Natural killer cell (primary cell): Measurements from ENCODE around the gene KIZ. TPM values are rescaled to one million over a fixed set of nuclear protein-coding genes. Genes with fewer than 3 reads are reported as not detected.

Experiments
- ATAC-seq, 3 donors: fragments of 150-1000 bp in 2 of 3; fragments of 200-7000 bp in 1 of 3; cut with Tn5 transposase; 1 replicate in 1 of 3; 2 replicates in 2 of 3; pipeline ENCODE4 v1.10.0; 2021; ENCODE audit warnings: mild to moderate bottlenecking in 2 of 3, moderate library complexity in 2 of 3
- DNase-seq, 2 donors: peaks; one replicate each; pipeline versions ENCODE4 v3.0.0 to v3.0.0-alpha.2; 2013 to 2021; ENCODE audit warnings: mixed read lengths in 1 of 2
- H3K27ac ChIP-seq: one replicate; pipeline ENCODE4 v1.5.1; 2013; ENCODE audit warnings: mild to moderate bottlenecking, low read length
- H3K27me3 ChIP-seq: one replicate; pipeline ENCODE4 v1.6.1; 2013; ENCODE audit warnings: low read length; ENCODE audit not compliant: control insufficient read depth, insufficient read depth
- H3K36me3 ChIP-seq: one replicate; pipeline ENCODE4 v1.6.1; 2013; ENCODE audit warnings: low read length; ENCODE audit not compliant: control insufficient read depth, insufficient read depth
- H3K4me1 ChIP-seq: one replicate; pipeline ENCODE4 v1.6.1; 2013; ENCODE audit warnings: low read length; ENCODE audit not compliant: control insufficient read depth, insufficient read depth
- H3K4me3 ChIP-seq: one replicate; pipeline ENCODE4 v1.5.1; 2013; ENCODE audit warnings: low read length
- H3K9me3 ChIP-seq: one replicate; pipeline ENCODE4 v1.6.1; 2013; ENCODE audit warnings: low read length; ENCODE audit not compliant: control insufficient read depth, insufficient read depth
- H3K27ac Mint-ChIP-seq, 2 donors: one replicate each; pipeline ENCODE4 v1.8.0; 2022; ENCODE audit warnings: mild to moderate bottlenecking in 2 of 2, mixed read lengths in 2 of 2, moderate library complexity in 1 of 2
- H3K27me3 Mint-ChIP-seq, 2 donors: one replicate each; pipeline ENCODE4 v1.8.0; 2022; ENCODE audit warnings: low read depth in 2 of 2, mixed read lengths in 2 of 2
- H3K36me3 Mint-ChIP-seq: one replicate; pipeline ENCODE4 v1.8.0; 2022; ENCODE audit warnings: mixed read lengths
- H3K4me1 Mint-ChIP-seq, 2 donors: one replicate each; pipeline ENCODE4 v1.8.0; 2022; ENCODE audit warnings: mixed read lengths in 2 of 2
- H3K4me3 Mint-ChIP-seq: one replicate; pipeline ENCODE4 v1.8.0; 2022; ENCODE audit warnings: mild to moderate bottlenecking, moderate library complexity, mixed read lengths
- H3K9me3 Mint-ChIP-seq, 2 donors: one replicate each; pipeline ENCODE4 v1.8.0; 2022; ENCODE audit warnings: mixed read lengths in 2 of 2
- CTCF ChIP-seq: fragments of 200-600 bp; IDR thresholded peaks from one replicate; pipeline ENCODE4 v1.8.0; 2022; ENCODE audit warnings: antibody characterized with exemption
- WGBS: methylation state at CpG from one replicate; pipeline ENCODE4 v1.1.7; 2013; ENCODE audit warnings: missing lambda C conversion rate; ENCODE audit not compliant: insufficient coverage; 5-methylcytosine and 5-hydroxymethylcytosine counted together
- intact Hi-C: fragments of 100-400 bp; cut with micrococcal nuclease; formaldehyde crosslinking; loops from one replicate; pipeline ENCODE4 v1.14.2; 2022
- total RNA-seq, 4 donors: library from RNA; stranded (reverse); fragments of 120-200 nt in 1 of 4; gene quantifications; one replicate each; pipeline versions ENCODE4 v1.2.3 to v1.2.4, GENCODE V29; 2013 to 2022

Gene KIZ
- total RNA-seq, 3 donors from 2014 or later (not counting 1 experiment from before 2014, with no cell fraction given), result 32.9 to 38.2 (median 35.3) TPM

- peaks cover 19 to 22% of the 10 kb centered on the region in 2 donors for H3K4me1 Mint-ChIP-seq
- no peaks in the 10 kb centered on the region for H3K36me3 ChIP-seq
- WGBS, result 5% methylated on average over 50 of the region's 50 CpGs
- no peak overlapping the region for H3K4me3 ChIP-seq
- TF ChIP-seq CTCF, result no peak
- no peak overlapping the region for H3K27ac ChIP-seq
- H3K27me3 Mint-ChIP-seq, result peaks cover 54 to 62% of the 10 kb centered on the region in 2 donors
- DNase-seq (peak in 1 of 2 donors; percentile 44), ATAC-seq (no peak)
- intact Hi-C loops, result loop anchor here (10.0 kb wide), 1 partner anchor 199 kb away; the partner anchor contains the start of gene XRN2
- H3K4me1 ChIP-seq, result peaks cover 47% of the 10 kb centered on the region
- H3K9me3 ChIP-seq, result peaks cover 7% of the 10 kb centered on the region
- H3K36me3 Mint-ChIP-seq, result no peaks in the 10 kb centered on the region
- peaks cover 86% of the 10 kb centered on the region for H3K27me3 ChIP-seq
- no peaks in the 10 kb centered on the region for H3K9me3 Mint-ChIP-seq
- no peak overlapping the region for H3K4me3 Mint-ChIP-seq
- no peak overlapping the region for H3K27ac Mint-ChIP-seq
Observed at GRCh38 chr20:21105429-21106170, 20.3 kb upstream of the KIZ start.

GRCh38 chr20:21106171-21107017 is 19.5 kb upstream of the KIZ start, which contains the start of gene LINC00237:
LINC00237 (minus strand) TSS chr20:21106358.
- Mint-ChIP-seq H3K27ac (no peak within 1 kb of the TSS), H3K27me3 (peaks cover 55 to 65% of the 10 kb centered on the region in 2 donors), H3K36me3 (no peaks in the 10 kb centered on the region), H3K9me3 (no peaks in the 10 kb centered on the region), H3K4me3 (no peak within 1 kb of the TSS), H3K4me1 (peaks cover 14% of the 10 kb centered on the region in 2 donors)
- peaks cover 7% of the 10 kb centered on the region for H3K9me3 ChIP-seq
- H3K4me1 ChIP-seq, result peaks cover 39% of the 10 kb centered on the region
- 12% methylated on average over 40 of the region's 43 CpGs for WGBS
- H3K27me3 ChIP-seq, result peaks cover 78% of the 10 kb centered on the region
- no peak for ATAC-seq
- no peak for TF ChIP-seq CTCF
- no peak for DNase-seq
- H3K27ac ChIP-seq, result no peak within 1 kb of the TSS
- no peak within 1 kb of the TSS for H3K4me3 ChIP-seq
- intact Hi-C loops, result loop anchor here (10.0 kb wide), 1 partner anchor 198 kb away; the partner anchor contains the start of gene XRN2
- H3K36me3 ChIP-seq, result no peaks in the 10 kb centered on the region

- 79% methylated on average over 2 of the region's 2 CpGs for WGBS
- intact Hi-C loops, result loop anchor here (10.0 kb wide), 1 partner anchor 196 kb away; the partner anchor contains the start of gene XRN2
- peaks cover 54% of the 10 kb centered on the region for H3K27me3 ChIP-seq
Observed at GRCh38 chr20:21109144-21109543, 16.7 kb upstream of the KIZ start.

More at GRCh38 chr20:21109144-21109543, 16.7 kb upstream of the KIZ start:
- Histone ChIP-seq H3K27ac (no peak overlapping the region), H3K4me3 (no peak overlapping the region), H3K4me1 (peaks cover 14% of the 10 kb centered on the region), H3K9me3 (peaks cover 1% of the 10 kb centered on the region), H3K36me3 (no peaks in the 10 kb centered on the region)
- no peak for ATAC-seq
- Mint-ChIP-seq H3K27ac (no peak overlapping the region), H3K4me1 (no peaks in the 10 kb centered on the region), H3K27me3 (peaks cover 50 to 80% of the 10 kb centered on the region in 2 donors), H3K36me3 (no peaks in the 10 kb centered on the region), H3K4me3 (no peak overlapping the region), H3K9me3 (no peaks in the 10 kb centered on the region)
- no peak for TF ChIP-seq CTCF
- DNase-seq, result no peak
